Left colon (tissue), 2 donors: ENCODE results near the gene SERGEF. TPM values are rescaled to one million over a fixed set of nuclear protein-coding genes. Genes with fewer than 3 reads are reported as not detected.
"Not testable (repeated sequence)": the region's sequence is repeated elsewhere in the genome, so short reads cannot be mapped to it uniquely, and the experiment has no call there.

Experiments
- ATAC-seq: fragments of 200-7000 bp; cut with Tn5 transposase; one replicate; pipeline ENCODE4 v1.9.1; 2020; ENCODE audit warnings: mild to moderate bottlenecking, moderate library complexity
- DNase-seq, 2 donors: peaks; one replicate each; pipeline ENCODE4 v3.0.0-alpha.2; 2020
- intact Hi-C, 2 donors: fragments of 100-400 bp; cut with DNase I in 1 of 2; cut with micrococcal nuclease in 1 of 2; formaldehyde crosslinking; loops; one replicate each; pipeline versions ENCODE4 v1.11.2 to v1.14.0; 2022; cut with DNase I, micrococcal nuclease
- total RNA-seq, 2 donors: library from RNA; stranded (reverse); fragmentation: NEBNext Ultra II Directional; extraction: Animal tissue kit (Norgen Biotek cat#: 25700); gene quantifications; one replicate each; pipeline ENCODE4 v1.2.1, GENCODE V29; 2021
- donor health status: DM: no; HTN: no; CAD: no.
- donor health status: DM: yes; HTN: yes; CAD: no.

Gene SERGEF
- total RNA-seq, 2 donors from 2014 or later, result 28.6 to 30.6 TPM

- no peak for ATAC-seq
- no peak for DNase-seq
- intact Hi-C loops, result no loop called here
Observed at GRCh38 chr11:17892409-17892808, 120.4 kb downstream of the SERGEF start.

- intact Hi-C loops, result no loop called here
- DNase-seq (no peak), ATAC-seq (no peak)
Observed at GRCh38 chr11:17890325-17890724, 122.5 kb downstream of the SERGEF start.

GRCh38 chr11:17887779-17888178 lies 125.1 kb downstream of the SERGEF start:
- no peak for ATAC-seq
- intact Hi-C loops, result no loop called here

GRCh38 chr11:17883946-17884345 lies 128.9 kb downstream of the SERGEF start:
- intact Hi-C loops, result no loop called here
- DNase-seq (no peak), ATAC-seq (no peak)

More at GRCh38 chr11:17887779-17888178, 125.1 kb downstream of the SERGEF start:
- no peak for DNase-seq

GRCh38 chr11:17883057-17883456 lies 129.8 kb downstream of the SERGEF start:
- no peak for ATAC-seq
- intact Hi-C loops, result no loop called here
- DNase-seq, result no peak

GRCh38 chr11:17878743-17879142 lies 134.1 kb downstream of the SERGEF start:
- no peak for DNase-seq
- no peak for ATAC-seq
- intact Hi-C loops, result no loop called here

- intact Hi-C loops, result no loop called here
- ATAC-seq, result no peak
- DNase-seq, result no peak
Observed at GRCh38 chr11:17877886-17878285, 135.0 kb downstream of the SERGEF start.

GRCh38 chr11:17876827-17877226 lies 136.0 kb downstream of the SERGEF start:
- no peak for ATAC-seq

GRCh38 chr11:17875891-17876290 lies 137.0 kb downstream of the SERGEF start:
- no peak for DNase-seq
- no peak for ATAC-seq
- intact Hi-C loops, result no loop called here

More at GRCh38 chr11:17876827-17877226, 136.0 kb downstream of the SERGEF start:
- DNase-seq, result no peak
- intact Hi-C loops, result no loop called here

- intact Hi-C loops, result no loop called here
- no peak for ATAC-seq
- no peak for DNase-seq
Observed at GRCh38 chr11:17873586-17873985, 139.3 kb downstream of the SERGEF start.

- ATAC-seq, DNase-seq, intact Hi-C loops: not testable (repeated sequence)
Observed at GRCh38 chr11:17868398-17868797, 144.4 kb downstream of the SERGEF start.

- intact Hi-C loops, result no loop called here
- DNase-seq (no peak), ATAC-seq (no peak)
Observed at GRCh38 chr11:17867341-17867740, 145.5 kb downstream of the SERGEF start.

GRCh38 chr11:17865765-17866428 lies 146.9 kb downstream of the SERGEF start:
- intact Hi-C loops, result no loop called here
- ATAC-seq (peak; percentile 63), DNase-seq (no peak)

GRCh38 chr11:17864478-17864941 lies 148.3 kb downstream of the SERGEF start:
- DNase-seq, result peak in 1 of 2 donors; percentile 32
- intact Hi-C loops, result no loop called here
- peak; percentile 62 for ATAC-seq

- ATAC-seq (no peak), DNase-seq (no peak)
- intact Hi-C loops, result no loop called here
Observed at GRCh38 chr11:17861036-17861755, 151.7 kb downstream of the SERGEF start.

GRCh38 chr11:17859552-17859951 lies 153.3 kb downstream of the SERGEF start:
- no peak for DNase-seq
- ATAC-seq, result no peak
- intact Hi-C loops, result no loop called here

- DNase-seq (no peak), ATAC-seq (no peak)
- intact Hi-C loops, result no loop called here
Observed at GRCh38 chr11:17855531-17856290, 157.1 kb downstream of the SERGEF start.

- ATAC-seq, result no peak
- intact Hi-C loops, result no loop called here
- DNase-seq, result no peak
Observed at GRCh38 chr11:17853280-17853679, 159.6 kb downstream of the SERGEF start.

- DNase-seq, result no peak
- ATAC-seq, result no peak
- intact Hi-C loops, result no loop called here
Observed at GRCh38 chr11:17852246-17852645, 160.6 kb downstream of the SERGEF start.

- DNase-seq, result no peak
- ATAC-seq, result no peak
- intact Hi-C loops, result no loop called here
Observed at GRCh38 chr11:17851697-17852096, 161.2 kb downstream of the SERGEF start.
